Measurements from ENCODE around the gene ZNF473. TPM values are rescaled to one million over a fixed set of nuclear protein-coding genes. Genes with fewer than 3 reads are reported as not detected.
A peak's percentile ranks its signal among the peaks of the same experiment; 100 is the strongest.

ZNF473 gene
- total RNA-seq, 1 experiment from 2014 or later, result 10.0 TPM

DNA sequence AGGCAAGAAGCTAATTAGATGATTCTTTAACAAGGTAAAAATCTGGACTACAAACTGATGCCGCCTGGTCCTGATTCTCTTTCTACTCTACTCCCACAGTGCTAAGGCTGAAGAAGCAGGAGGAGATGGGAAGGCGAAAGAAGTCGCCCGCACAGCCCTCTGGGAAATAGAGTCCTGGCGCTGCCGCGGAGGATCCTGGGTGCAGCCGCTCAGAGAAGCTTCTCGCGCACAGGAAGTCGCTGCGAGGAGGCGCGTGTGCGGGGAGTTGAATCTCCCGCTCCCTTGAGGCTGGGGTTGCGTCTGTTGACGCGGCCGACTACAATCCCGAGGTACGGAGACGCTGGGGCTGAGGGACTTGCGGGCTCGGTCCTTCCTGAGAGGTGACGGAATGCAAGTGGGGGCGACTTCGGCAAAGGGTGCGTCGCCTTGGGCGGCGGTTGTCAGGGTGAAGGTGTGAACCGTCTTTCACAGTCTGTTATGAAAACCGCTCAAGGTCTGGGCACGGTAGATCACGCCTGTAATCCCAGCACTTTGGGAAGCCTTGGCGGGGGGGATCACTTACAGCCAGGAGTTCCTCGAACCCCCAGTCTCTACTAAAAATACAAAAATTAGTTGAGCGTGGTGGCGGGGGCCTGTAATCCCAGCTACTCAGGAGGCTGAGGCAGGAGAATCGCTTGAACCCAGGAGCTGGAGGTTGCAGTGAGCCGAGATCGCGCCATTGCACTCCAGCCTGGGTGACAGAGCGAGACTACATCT is at the start of gene ZNF473 (continued):
- TF ChIP-seq CBFB (CRISPR knock-in tag; IDR thresholded peaks at IDR 0.05; ENCODE audit: low read depth), result no peak
- peak; percentile 92 for TF ChIP-seq E2F1 (CRISPR knock-in tag; IDR thresholded peaks at IDR 0.05)
- peak; percentile 87 for TF ChIP-seq ATF2 (CRISPR knock-in tag; IDR thresholded peaks at IDR 0.05; ENCODE audit: borderline replicate concordance, low read depth)
- TF ChIP-seq GRHL2 (CRISPR knock-in tag; IDR thresholded peaks at IDR 0.05; ENCODE audit: insufficient replicate concordance, severe bottlenecking), result no peak
- TF ChIP-seq FOXP1 (CRISPR knock-in tag; IDR thresholded peaks at IDR 0.05; ENCODE audit: borderline replicate concordance), result peak; percentile 97
- TF ChIP-seq OVOL2 (CRISPR knock-in tag; IDR thresholded peaks at IDR 0.05; ENCODE audit: borderline replicate concordance), result no peak
- TF ChIP-seq ZNF425 (CRISPR knock-in tag; conservative IDR thresholded peaks at IDR 0.05), result no peak
- TF ChIP-seq ZNF423 (CRISPR knock-in tag; IDR thresholded peaks at IDR 0.05), result no peak
- no peak for TF ChIP-seq STAT6 (CRISPR knock-in tag; conservative IDR thresholded peaks at IDR 0.05; ENCODE audit: low read depth)
- peak; percentile 98 for TF ChIP-seq MYBL2 (CRISPR knock-in tag; IDR thresholded peaks at IDR 0.05)
- peak; percentile 93 for TF ChIP-seq NFE2L1 (CRISPR knock-in tag; IDR thresholded peaks at IDR 0.05)
- TF ChIP-seq, protein P1, sequence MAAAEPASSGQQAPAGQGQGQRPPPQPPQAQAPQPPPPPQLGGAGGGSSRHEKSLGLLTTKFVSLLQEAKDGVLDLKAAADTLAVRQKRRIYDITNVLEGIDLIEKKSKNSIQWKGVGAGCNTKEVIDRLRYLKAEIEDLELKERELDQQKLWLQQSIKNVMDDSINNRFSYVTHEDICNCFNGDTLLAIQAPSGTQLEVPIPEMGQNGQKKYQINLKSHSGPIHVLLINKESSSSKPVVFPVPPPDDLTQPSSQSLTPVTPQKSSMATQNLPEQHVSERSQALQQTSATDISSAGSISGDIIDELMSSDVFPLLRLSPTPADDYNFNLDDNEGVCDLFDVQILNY (CRISPR knock-in tag; IDR thresholded peaks at IDR 0.05), result peak; percentile 92
- TF ChIP-seq NFATC4 (CRISPR knock-in tag; IDR thresholded peaks at IDR 0.05), result no peak
- no peak for TF ChIP-seq MXD4 (CRISPR knock-in tag; IDR thresholded peaks at IDR 0.05; ENCODE audit: borderline replicate concordance)
- TF ChIP-seq, protein P2, sequence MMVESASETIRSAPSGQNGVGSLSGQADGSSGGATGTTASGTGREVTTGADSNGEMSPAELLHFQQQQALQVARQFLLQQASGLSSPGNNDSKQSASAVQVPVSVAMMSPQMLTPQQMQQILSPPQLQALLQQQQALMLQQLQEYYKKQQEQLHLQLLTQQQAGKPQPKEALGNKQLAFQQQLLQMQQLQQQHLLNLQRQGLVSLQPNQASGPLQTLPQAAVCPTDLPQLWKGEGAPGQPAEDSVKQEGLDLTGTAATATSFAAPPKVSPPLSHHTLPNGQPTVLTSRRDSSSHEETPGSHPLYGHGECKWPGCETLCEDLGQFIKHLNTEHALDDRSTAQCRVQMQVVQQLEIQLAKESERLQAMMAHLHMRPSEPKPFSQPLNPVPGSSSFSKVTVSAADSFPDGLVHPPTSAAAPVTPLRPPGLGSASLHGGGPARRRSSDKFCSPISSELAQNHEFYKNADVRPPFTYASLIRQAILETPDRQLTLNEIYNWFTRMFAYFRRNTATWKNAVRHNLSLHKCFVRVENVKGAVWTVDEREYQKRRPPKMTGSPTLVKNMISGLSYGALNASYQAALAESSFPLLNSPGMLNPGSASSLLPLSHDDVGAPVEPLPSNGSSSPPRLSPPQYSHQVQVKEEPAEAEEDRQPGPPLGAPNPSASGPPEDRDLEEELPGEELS (CRISPR knock-in tag; IDR thresholded peaks at IDR 0.05), result peak; percentile 98
- TF ChIP-seq NR3C1 (CRISPR knock-in tag; conservative IDR thresholded peaks at IDR 0.05; ENCODE audit: low read depth), result no peak
- TF ChIP-seq PRDM15 (CRISPR knock-in tag; IDR thresholded peaks at IDR 0.05), result peak; percentile 50; the same call in 1 of the 2 replicates
- TF ChIP-seq, protein P3, sequence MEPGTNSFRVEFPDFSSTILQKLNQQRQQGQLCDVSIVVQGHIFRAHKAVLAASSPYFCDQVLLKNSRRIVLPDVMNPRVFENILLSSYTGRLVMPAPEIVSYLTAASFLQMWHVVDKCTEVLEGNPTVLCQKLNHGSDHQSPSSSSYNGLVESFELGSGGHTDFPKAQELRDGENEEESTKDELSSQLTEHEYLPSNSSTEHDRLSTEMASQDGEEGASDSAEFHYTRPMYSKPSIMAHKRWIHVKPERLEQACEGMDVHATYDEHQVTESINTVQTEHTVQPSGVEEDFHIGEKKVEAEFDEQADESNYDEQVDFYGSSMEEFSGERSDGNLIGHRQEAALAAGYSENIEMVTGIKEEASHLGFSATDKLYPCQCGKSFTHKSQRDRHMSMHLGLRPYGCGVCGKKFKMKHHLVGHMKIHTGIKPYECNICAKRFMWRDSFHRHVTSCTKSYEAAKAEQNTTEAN (CRISPR knock-in tag; IDR thresholded peaks at IDR 0.05), result peak; percentile 93
- TF ChIP-seq, protein P4, sequence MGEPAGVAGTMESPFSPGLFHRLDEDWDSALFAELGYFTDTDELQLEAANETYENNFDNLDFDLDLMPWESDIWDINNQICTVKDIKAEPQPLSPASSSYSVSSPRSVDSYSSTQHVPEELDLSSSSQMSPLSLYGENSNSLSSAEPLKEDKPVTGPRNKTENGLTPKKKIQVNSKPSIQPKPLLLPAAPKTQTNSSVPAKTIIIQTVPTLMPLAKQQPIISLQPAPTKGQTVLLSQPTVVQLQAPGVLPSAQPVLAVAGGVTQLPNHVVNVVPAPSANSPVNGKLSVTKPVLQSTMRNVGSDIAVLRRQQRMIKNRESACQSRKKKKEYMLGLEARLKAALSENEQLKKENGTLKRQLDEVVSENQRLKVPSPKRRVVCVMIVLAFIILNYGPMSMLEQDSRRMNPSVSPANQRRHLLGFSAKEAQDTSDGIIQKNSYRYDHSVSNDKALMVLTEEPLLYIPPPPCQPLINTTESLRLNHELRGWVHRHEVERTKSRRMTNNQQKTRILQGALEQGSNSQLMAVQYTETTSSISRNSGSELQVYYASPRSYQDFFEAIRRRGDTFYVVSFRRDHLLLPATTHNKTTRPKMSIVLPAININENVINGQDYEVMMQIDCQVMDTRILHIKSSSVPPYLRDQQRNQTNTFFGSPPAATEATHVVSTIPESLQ (CRISPR knock-in tag; IDR thresholded peaks at IDR 0.05), result peak; percentile 83; the same call in 1 of the 2 replicates

Measured in WTC11 (cell line).